Stimulated activated CD8-positive, alpha-beta memory T cell treated with anti-CD3 and anti-CD28 coated beads, Interleukin-4, amount 100 ng/mL, for 24 hours (primary cell): ENCODE data around the gene ELP5.

ENCODE experiments used
- DNase-seq: peaks from one replicate; pipeline ENCODE4 v3.0.0-alpha.2; 2020; ENCODE audit warnings: low read depth

The ELP5 gene, protein sequence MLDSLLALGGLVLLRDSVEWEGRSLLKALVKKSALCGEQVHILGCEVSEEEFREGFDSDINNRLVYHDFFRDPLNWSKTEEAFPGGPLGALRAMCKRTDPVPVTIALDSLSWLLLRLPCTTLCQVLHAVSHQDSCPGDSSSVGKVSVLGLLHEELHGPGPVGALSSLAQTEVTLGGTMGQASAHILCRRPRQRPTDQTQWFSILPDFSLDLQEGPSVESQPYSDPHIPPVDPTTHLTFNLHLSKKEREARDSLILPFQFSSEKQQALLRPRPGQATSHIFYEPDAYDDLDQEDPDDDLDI

DNA sequence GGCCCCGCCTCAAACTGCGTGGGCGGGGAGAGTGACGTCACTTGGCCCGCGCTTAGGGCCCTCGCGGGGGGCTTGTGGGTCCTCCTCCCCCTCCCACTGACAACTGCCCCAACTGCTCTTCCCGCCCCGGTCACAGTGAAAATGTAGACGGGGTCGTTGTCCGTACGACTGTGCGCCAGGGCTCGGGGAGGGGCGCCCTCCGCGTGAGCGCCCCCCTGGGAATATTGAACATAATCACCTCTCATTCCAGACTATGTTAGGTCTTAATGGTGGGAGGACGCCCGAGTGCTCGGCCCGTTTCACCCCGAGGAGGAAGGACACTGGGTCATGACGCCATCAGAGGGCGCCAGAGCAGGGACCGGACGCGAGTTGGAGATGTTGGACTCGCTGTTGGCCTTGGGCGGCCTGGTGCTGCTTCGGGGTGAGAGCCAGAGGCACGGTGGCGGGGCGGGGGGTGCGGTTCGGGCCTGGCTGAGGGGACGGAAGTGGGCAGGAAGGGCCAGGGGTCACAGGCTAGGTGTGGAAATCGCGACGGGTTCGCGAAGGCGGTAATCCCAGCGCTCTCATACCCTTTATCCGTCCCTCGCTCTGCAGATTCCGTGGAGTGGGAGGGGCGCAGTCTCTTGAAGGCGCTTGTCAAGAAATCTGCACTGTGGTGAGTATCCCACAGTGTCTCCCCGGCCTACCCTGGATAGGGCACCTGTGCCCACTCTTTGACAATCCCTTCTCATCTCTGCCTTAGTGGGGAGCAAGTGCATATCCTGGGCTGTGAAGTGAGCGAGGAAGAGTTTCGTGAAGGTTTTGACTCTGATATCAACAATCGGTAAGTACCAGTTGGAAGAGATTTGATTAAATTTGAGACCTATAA, at the start of gene ELP5:
ELP5 (plus strand) TSS at position 40 of the 868 bp plus-strand sequence; CDS start at position 376, 336 bp downstream.
- peak; percentile 81 for DNase-seq

DNA sequence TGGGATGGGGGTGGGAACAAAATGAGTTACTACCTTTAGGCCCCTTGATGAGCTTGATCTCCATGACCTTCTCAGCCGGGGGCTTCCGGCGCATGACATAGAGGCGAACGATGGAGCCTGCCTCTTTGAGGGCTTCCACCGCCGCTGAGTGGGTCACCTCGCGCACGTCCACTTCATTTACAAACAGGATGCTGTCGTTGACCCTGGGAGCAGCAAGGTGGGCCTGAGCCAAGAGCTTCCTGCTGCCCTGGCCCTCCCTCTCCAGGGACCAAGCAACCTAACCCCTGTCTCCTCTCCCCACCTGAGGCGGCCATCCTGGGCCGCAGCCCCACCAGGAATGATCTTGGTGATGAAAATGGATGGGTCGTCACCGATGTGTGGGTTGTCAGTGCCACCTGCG, 48.6 kb upstream of the ELP5 start:
- no peak for DNase-seq

DNA sequence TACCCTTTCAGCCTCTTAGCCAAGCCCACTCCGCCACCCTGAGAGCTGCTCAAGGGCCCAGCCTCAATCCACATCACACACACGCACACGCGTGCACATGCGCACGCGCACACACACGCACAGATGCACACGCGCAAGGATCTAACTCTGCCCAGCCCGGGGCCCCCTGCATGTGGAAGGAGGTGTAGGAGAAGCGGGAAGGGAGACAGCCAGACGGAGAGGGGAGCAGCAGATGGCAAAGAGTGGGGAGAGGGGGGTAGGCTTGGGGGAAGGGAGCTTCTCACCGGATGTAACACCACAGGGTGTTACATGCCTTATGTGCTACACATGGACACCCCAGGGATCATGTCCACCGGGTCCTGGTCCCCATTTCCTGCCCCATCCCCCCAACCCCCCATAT, 47.7 kb upstream of the ELP5 start:
- DNase-seq, result no peak

DNA sequence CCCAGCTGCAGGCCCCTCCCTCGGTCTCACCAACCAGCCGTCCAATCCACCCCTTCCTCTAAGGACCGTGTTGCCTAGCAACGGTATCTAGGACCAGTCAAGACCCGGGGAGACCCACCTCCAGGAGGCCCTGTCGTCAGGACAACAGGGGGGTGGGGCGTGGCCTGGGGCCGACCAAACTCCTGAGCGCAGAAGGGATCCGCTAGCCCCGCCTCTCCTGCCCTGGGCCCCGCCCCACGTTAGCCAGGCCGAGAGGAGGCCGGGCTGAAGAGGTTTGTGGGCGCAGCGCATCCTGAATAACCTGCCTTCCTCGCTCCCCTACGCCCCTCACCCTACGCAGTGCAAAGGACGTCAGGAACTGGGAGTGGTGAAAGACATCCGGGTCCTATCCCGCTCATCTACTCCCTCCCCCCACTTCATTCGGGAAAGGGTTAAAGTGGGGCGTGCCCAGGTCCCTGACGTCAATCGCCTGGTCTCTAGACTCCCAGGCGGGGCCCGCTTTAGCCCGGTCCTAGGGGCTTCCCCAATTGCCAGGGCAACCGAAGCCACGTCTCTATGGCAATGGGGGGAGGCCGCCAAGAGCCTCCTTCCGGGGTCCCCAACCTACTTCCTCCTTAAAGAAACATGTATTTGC, 47.1 kb upstream of the ELP5 start:
- DNase-seq, result peak; percentile 88

DNA sequence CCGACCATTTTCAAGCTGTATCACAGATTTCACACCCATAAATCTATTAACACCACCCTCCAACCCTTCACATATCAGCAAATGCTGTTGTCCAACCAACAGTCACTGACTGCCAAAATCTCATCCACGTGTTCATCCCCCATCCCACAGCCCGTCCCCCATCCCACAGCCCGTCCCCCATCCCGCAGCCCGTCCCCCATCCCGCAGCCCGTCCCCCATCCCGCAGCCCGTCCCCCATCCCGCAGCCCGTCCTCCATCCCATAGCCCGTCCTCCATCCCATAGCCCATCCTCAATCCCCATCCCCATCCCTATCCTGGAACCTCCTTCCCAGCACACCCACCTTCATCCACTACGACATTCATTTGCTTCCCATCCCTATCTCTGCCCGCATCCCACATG, 46.5 kb upstream of the ELP5 start:
- no peak for DNase-seq

DNA sequence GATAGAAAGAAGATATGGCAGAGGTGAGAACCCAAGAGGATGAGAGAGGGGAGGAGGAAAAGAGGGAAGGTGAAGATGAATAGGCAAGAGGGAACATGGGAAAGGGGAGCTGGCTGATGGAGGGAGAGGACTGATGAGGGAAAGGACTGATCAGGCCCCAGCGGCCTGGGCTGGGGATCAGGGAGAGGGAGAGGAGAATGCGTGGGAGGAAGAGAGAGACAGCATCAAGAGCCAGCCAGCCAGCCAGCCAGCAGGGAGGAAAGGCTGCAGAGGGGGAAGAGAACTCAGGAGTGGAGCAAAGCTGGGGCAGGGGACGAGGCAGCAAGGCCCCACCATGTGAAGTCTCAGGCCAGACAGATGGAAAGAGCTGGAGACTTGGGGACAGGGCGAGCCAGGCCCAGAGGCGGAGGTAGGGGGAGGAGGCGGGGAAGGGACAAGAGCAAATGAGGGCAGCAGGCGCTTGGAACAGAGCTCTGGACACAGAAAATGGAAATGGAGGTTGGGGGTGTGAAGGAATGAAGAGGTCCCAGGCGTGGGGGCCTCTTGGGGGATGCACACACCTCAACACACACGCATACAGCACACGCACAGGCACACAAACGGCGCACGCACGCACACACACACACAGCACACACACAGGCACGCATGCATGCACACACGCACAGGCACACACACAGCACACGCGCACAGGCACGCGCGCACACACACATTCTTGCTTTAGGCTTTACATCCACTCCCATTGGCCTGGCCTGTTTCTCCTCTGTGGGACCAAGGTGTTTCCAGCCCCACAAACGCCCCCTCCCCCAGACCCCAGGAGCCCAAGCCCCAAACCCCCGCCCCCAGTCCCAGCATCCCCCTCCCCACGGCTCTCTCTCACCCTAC, 44.7 kb upstream of the ELP5 start:
- DNase-seq, result no peak

DNA sequence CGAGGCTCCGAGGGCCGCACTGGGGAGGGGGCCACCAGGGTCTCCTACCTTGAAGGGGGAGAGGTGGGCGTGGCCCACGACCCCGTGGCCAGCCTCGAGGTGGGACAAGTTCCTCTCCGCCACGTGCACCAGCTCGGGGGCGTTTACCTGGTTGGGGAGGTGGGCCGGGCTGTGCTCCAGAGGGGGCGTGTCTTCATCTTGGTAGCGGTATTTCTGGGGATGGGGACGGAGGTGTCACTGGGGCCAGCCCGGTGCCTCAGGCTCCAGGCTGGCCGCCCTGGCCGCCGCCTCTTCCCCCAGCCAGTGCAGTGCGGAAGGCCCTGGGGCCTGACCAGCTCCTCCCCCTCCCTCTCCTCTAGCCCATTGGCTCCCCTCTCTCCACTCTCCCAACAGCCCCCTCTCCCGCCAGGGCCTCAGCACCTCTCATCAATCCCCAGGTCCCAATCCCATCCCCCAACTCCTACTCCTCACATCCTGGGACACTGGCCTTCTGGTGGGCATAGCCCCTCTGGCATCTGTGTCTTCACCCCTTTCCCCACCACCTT, 43.9 kb upstream of the ELP5 start:
- no peak for DNase-seq

DNA sequence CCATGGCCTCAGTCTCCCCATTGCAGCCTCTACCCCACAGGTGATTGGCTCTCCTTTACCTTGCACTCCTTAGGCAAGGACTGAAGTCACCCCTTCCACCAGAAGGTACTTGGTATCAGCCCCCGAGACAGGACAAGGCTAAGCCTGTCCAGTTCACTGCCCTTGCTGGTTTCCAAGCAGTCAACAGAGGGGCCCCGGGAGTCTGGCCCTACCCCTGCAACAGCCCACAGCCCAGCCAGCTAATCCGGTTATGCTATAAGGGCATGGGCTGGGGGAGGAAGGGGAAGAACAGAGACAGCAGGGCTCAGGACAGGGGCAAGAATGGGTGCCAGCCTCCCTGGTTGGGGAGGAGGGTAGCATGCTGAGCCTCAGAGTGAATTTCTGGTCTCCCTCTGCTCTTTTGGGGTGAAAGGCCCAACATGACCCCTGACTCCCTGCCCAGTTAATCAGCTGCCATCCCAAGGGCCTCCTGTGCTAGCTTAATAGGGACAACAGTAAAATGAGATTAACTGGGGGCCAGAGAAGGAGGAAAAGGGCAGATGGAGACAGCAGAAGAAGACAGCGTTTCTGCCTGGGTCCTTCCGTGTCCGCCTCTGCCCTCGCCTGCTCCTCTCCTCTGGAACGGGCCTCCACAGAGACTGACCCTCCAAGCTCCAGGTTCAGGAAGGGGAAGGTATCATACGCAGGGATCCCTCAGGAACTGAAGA, 43.1 kb upstream of the ELP5 start:
- no peak for DNase-seq

DNA sequence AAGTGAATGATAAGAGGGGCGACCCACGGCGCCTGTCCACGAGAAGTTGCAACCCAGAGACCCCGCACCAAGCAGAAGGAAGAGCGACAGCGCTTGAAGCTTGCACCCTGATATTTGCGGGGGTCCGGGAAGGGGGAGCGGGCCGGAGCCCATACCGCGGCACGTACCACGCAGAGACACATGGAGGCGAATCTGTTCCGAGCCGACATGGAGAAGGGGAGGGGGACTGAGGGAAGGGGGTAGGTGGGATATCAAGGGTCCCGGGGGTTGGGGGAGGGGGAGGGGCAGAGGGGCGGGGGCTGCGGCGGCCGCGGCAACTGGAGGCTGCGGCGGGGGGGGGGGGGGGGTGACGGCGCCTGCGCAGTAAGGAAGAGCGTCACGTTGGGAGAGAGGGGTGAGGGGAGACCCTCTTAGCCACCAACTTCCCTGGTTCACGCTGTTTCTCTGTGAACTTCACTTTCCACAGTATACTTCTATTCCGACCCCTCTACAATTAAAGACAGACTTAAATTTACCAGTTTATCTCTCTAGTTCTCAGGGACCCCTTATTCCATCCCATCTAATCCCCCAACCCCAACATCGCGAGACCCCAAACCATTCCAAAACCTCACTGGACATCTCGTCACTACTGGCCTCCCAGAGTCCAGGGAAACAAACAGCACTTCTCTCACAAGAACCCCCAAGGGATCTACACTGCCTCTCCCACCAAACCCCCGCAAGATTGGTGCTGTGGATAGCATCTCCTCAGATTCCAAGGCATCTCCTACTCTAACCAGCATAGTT, 40.3 kb upstream of the ELP5 start:
- no peak for DNase-seq

DNA sequence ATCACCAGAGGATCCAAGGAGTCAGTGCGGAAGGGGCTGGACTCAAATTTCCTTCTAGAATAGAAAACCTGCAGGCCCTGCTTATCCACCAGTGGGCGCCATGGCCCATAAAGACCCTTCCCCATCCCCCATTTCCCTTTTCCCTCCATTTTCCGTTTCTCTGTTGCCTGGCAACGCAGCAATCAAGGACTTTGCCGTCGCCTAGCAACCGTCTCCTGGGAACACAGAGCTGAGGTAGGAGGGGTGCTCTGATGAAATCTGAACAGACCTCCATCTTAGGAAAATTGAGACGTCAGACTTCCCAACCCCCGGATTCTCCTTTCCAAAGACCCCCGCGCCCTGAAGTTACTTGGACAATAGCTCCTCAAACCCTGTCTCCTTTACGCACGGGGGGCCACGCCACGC, 38.1 kb upstream of the ELP5 start:
- no peak for DNase-seq

DNA sequence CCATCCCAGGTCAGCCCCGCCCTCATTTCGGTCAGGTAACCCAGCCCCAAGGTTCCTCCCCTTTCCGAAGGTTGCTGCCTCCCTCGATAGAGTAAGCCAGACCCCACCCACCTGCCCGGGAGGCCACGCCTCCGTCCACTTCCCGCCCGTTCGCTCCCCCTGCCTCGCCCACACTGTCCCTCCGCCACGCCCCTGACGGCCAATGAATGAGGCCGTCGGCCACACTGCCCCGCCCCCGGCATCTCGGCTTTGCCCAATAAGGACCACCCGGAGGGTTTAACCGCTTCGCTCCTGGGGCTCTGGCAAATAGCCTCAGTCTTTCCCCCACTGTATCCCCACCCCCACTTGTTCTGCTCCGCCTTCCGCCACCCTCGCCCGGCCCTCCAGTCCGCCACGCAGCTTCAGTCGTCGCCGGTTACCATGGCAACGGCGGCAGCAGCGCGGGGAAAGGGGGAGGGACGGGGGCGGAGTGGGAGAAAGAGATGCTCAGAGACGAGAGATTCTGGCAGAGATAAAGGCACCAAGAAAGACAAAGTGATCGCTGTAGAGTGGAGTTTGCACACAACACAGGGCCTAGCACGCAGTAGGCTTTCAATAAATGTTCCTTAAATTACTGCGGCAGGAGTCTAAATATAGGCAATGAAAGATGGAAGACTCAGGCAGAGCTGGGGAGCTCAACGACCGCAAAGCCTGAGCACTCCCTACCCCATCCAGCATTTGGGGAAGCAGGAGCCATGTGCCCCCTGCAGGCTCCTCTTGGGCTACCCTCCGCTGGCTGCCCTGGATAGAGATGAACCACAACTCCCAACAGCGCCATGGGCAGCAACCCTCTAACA, 37.5 kb upstream of the ELP5 start:
- peak; percentile 100 for DNase-seq

DNA sequence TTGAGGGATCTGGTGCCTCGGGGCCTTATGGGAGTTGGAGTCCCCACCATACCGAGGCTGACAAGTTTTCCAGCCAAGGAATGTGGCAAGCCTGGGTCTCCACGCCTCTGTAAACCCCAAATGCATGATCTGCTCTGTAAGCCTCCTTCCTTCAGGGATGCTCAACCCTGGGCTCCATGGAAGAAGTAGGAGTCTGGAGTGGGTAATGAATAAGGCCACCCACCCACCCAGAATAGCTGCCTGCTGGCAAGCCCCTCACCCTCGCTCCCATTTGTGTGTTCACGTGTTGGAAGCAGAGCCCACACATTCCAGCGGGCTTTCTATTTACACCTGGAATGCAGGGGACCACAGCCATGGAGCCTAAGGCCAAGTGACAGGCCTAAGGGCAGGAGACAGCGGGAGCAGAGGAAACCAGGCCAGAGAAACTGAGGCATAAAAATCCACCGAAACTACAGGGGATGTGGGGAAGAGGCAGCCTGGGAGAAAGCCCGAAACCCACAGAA, 36.8 kb upstream of the ELP5 start:
- no peak for DNase-seq

DNA sequence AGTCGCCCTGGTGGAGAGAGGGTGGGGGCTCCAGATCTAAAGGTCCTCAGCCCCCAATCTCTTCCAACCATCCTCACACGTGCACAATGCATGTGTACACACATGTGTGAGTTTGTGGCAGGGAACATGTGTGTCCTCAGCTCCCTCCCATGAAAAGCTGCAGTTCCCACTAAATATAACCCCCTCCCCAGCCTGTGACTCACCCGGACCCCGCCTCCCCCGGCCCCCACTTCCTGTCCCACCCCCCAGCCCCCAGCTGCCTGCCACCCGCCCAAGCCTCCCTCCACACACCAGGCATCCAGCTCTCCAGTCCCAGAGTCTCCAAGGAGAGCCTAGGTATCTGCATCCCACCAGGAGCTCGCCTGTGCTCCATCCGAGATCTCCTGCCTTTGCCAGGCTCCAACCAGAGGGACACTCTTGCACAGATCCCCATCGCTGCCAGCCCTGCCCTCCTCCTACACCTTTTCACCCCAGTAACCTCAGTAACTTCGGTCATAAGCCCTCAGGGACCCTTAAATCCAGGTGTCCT, 36.3 kb upstream of the ELP5 start:
- no peak for DNase-seq

DNA sequence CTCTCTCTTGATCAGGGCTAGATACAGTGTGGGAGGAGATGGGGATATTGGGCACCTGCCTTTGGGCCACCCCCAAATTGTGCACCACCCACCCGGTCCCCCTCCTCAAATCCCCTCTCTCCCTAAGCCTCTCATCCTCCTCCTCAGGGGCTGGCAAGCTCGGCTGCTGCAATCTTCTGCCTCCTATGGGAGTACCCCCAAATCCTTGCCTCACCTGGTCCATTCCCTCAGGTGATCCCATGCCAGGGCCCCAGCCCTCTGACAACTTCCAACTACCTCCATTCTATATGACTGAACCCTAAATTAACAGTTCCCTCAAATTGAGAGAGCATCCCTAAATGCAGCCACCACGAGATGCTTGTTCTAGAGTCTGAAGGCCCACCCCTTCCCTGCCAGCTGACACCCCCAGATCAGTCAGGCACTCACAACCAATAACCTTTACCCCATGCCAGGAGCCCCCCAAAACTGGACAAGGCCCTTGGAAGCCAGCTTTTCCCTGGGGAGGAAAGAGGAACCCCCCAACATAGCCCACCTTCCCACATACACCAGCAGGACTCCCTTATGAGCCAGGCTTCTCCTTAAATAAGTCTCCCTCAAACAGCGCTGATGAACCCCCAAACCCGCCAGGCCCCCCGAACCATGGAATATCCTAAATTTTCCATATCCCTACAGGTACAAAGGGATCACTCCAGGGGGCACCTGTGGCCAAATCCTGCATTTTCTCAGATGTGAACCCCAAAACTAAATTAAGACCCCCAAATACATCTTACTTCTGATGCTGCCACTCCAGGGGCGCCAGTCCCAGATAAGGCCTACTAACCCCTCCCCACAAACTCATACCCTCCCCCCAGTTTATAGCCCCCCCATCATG, 35.5 kb upstream of the ELP5 start:
- DNase-seq, result no peak

DNA sequence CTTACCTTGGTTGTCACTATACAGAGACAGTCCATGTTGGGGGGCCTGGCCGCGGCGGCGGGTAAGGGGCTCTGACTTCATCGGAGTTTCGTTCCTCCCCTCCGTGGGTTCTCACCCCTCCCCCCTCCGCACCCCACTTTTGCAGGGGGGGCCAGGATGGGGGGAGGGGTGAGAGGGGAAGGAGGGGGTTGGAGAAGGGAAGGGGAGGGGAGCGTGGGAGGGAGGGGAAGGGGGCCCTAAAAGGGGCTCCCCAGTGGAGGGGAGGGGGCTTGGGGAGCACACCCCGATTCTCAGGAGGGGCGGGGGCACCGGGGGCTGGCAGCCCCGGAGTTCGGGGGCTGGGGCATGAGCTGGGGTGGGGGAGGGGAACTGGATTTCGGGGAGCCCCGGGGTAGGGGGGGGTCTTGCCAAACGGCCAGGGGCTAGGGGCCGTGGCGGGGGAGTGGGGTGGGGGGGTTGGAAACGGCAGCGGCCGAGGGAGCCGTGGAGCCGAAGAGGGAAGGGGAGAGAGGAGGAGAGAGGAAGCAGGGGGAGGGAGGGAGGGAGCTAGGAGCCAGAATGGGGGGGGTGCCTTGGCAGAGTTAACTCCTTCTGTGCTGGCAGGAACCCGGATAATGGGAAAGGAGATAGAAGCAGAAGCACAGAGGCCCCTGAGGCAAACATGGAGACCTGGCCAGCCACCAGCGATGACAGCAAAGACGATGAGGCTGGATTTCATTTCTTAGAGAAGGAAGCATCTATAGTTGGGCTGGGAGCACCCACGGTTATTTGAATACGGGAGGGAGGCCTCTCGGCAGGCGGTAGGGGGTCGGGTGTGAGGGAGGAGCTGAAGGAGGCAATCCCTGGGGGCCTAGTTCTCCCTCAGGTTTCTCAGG, 34.7 kb upstream of the ELP5 start:
- DNase-seq, result no peak

DNA sequence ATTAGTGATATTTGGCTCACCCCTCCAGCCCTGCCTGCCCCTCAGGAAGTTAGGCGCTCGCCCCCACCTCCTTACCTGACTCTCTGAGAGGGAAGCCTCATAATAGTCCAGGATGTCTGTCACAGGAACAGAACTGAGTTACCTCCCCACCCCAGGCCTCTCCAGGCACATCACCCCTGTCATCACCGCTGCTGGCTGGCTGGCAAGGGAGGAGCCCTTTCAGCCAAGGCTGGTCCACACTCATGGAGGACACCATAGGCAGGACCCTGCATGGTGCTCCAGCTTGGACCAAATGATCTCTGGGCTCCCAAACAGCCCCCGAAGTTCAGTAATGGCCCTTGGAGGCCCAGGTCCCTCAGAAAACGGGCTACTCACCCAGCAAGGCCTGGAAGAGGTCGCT, 33.8 kb upstream of the ELP5 start:
- no peak for DNase-seq

DNA sequence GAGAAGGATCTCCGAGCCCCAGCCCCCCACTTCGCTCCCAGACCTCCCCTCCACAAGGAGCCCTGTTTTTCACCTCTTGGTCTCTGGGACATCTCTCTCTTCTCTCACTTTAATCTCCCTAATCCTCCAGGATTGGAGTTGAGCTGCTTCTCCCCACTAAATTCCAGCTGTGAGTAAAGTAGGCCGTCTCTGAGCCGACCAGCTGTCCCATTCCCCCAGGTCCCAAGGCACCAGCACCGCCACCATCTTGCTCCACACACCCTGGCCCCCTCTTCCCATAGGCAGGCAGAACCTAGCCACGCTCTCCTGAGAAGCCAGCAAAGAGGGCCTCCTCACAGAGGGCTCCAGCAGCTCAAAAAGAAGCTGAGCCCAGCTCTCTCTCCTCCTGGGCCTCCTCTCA, 33.3 kb upstream of the ELP5 start:
- no peak for DNase-seq
